B cell (primary cell): ENCODE results near the gene CEP41. TPM values are rescaled to one million over a fixed set of nuclear protein-coding genes. Genes with fewer than 3 reads are reported as not detected.

Source experiments
- ATAC-seq: fragments of 200-7000 bp; cut with Tn5 transposase; one replicate; pipeline ENCODE4 v1.10.0; 2021; ENCODE audit warnings: low read depth, mild to moderate bottlenecking, moderate number of reproducible peaks, moderate library complexity
- CTCF ChIA-PET: fragments of 350-600 bp; sonication (Branson Sonifier 250); formaldehyde crosslinking; loops from one replicate; lab custom pipeline; 2021; ENCODE audit warnings: antibody characterized with exemption, inconsistent platforms; lab: Charles Lee
- POLR2A ChIA-PET: fragments of 350-600 bp; sonication (Branson Sonifier 250); formaldehyde crosslinking; loops from one replicate; lab custom pipeline; 2021; ENCODE audit warnings: antibody characterized with exemption; lab: Charles Lee
- DNase-seq: peaks from one replicate; pipeline ENCODE4 v3.0.0; 2013
- H2AFZ ChIP-seq: 2 replicates; pipeline ENCODE4 v1.6.1; 2012; ENCODE audit warnings: mild to moderate bottlenecking, low read depth, low read length; ENCODE audit not compliant: insufficient read depth, poor library complexity, severe bottlenecking
- H3K27ac ChIP-seq, 2 donors: 1 replicate in 1 of 2; 2 replicates in 1 of 2; pipeline ENCODE4 v1.5.1; 2012 to 2013; ENCODE audit warnings: low read length in 2 of 2, mild to moderate bottlenecking in 2 of 2, moderate library complexity in 1 of 2
- H3K27me3 ChIP-seq, 4 experiments: fragments of 200-600 bp in 1 of 4; sonication (generic) in 1 of 4; replicated peaks in 1 of 4; 1 replicate in 2 of 4; 2 replicates in 2 of 4; pipeline versions ENCODE4 v1.6.1 to v1.7.0; 2013 to 2016; ENCODE audit warnings: low read length in 3 of 4, mild to moderate bottlenecking in 2 of 4, mixed read lengths in 1 of 4, moderate library complexity in 1 of 4; ENCODE audit not compliant: insufficient read depth in 4 of 4, control insufficient read depth in 3 of 4; ENCODE audit errors: control extremely low read depth in 1 of 4
- H3K36me3 ChIP-seq, 2 experiments: replicated peaks in 1 of 2; 1 replicate in 1 of 2; 2 replicates in 1 of 2; pipeline versions ENCODE4 v1.6.1 to v1.7.1; 2013; ENCODE audit warnings: low read length in 1 of 2; ENCODE audit not compliant: insufficient read depth in 2 of 2, control insufficient read depth in 1 of 2; ENCODE audit errors: control extremely low read depth in 1 of 2, extremely low read depth in 1 of 2
- H3K4me1 ChIP-seq, 2 donors: fragments of 200-600 bp in 1 of 2; sonication (generic) in 1 of 2; 1 replicate in 1 of 2; 2 replicates in 1 of 2; pipeline versions ENCODE4 v1.5.1 to v1.6.1; 2013 to 2017; ENCODE audit warnings: low read length in 2 of 2; ENCODE audit not compliant: control insufficient read depth in 2 of 2, insufficient read depth in 2 of 2
- H3K4me2 ChIP-seq: replicated peaks from 2 replicates; pipeline ENCODE3; 2012; ENCODE audit warnings: mild to moderate bottlenecking, low read depth, low read length; ENCODE audit not compliant: poor library complexity, severe bottlenecking
- H3K4me3 ChIP-seq, 5 experiments: fragments of 200-600 bp in 1 of 5; sonication (generic) in 1 of 5; 1 replicate in 3 of 5; 2 replicates in 2 of 5; pipeline versions ENCODE4 v1.5.1 to v1.7.0; 2011 to 2016; ENCODE audit warnings: low read length in 4 of 5, mild to moderate bottlenecking in 4 of 5, low read depth in 2 of 5, control low read depth in 1 of 5, moderate library complexity in 1 of 5; ENCODE audit not compliant: insufficient read depth in 1 of 5; ENCODE audit errors: control extremely low read depth in 1 of 5, extremely low read depth in 1 of 5
- H3K79me2 ChIP-seq: fragments of 200-600 bp; sonication (generic); one replicate; pipeline ENCODE4 v1.6.0; 2016; ENCODE audit warnings: low read length; ENCODE audit not compliant: control insufficient read depth, insufficient read depth
- H3K9ac ChIP-seq: fragments of 200-600 bp; sonication (generic); 2 replicates; pipeline ENCODE4 v1.6.1; 2017; ENCODE audit warnings: mild to moderate bottlenecking, low read length, moderate library complexity
- H3K9me3 ChIP-seq, 3 donors: one replicate each; pipeline versions ENCODE4 v1.6.1 to v1.7.1; 2013; ENCODE audit warnings: low read length in 2 of 3; ENCODE audit not compliant: control insufficient read depth in 2 of 3, insufficient read depth in 1 of 3; ENCODE audit errors: control extremely low read depth in 1 of 3
- H4K20me1 ChIP-seq: 2 replicates; pipeline ENCODE4 v1.6.0; 2012; ENCODE audit warnings: mild to moderate bottlenecking, low read length; ENCODE audit not compliant: insufficient read depth, control insufficient read depth, poor library complexity, severe bottlenecking
- H3K27ac Mint-ChIP-seq: one replicate; pipeline ENCODE4 v1.8.0; 2021; ENCODE audit warnings: mixed read lengths
- H3K27me3 Mint-ChIP-seq: one replicate; pipeline ENCODE4 v1.8.0; 2021; ENCODE audit warnings: mixed read lengths
- H3K4me1 Mint-ChIP-seq: one replicate; pipeline ENCODE4 v1.8.0; 2021; ENCODE audit warnings: mixed read lengths
- H3K4me3 Mint-ChIP-seq: one replicate; pipeline ENCODE4 v1.8.0; 2021; ENCODE audit warnings: mixed read lengths
- H3K9me3 Mint-ChIP-seq: one replicate; pipeline ENCODE4 v1.8.0; 2022; ENCODE audit warnings: mixed read lengths; ENCODE audit not compliant: insufficient read depth
- CTCF ChIP-seq: fragments of 200-600 bp; IDR thresholded peaks from one replicate; pipeline ENCODE4 v1.8.0; 2022; ENCODE audit warnings: antibody characterized with exemption, mild to moderate bottlenecking
- EZH2 ChIP-seq: IDR thresholded peaks from 2 replicates; pipeline ENCODE4 v1.6.1; 2012; ENCODE audit warnings: borderline replicate concordance, low read depth, mild to moderate bottlenecking, moderate library complexity, low read length; ENCODE audit not compliant: insufficient read depth, poor library complexity, severe bottlenecking
- WGBS: methylation state at CpG from one replicate; pipeline ENCODE4 v1.1.5; 2013; ENCODE audit warnings: missing lambda C conversion rate; ENCODE audit not compliant: insufficient coverage; 5-methylcytosine and 5-hydroxymethylcytosine counted together
- intact Hi-C: fragments of 100-400 bp; cut with micrococcal nuclease; formaldehyde crosslinking; loops from one replicate; pipeline ENCODE4 v1.10.0; 2022
- polyA plus RNA-seq: library from polyadenylated mRNA; depleted of rRNA; stranded (reverse); fragments of >200 nt; gene quantifications from 2 replicates; pipeline ENCODE4 v1.2.3, GENCODE V29; 2012
- total RNA-seq, 2 donors: library from RNA; stranded (reverse); fragments of 120-200 nt in 1 of 2; gene quantifications; 1 replicate in 1 of 2; 2 replicates in 1 of 2; pipeline versions ENCODE4 v1.2.3 to v1.2.4, GENCODE V29; 2013 to 2022

Gene CEP41
- total and polyA plus RNA-seq, 2 donors (not counting 1 experiment from before 2014, with no cell fraction given): 3.4 to 5.9 TPM

GRCh38 chr7:130393101-130393561 is 47.7 kb downstream of the CEP41 start:
- ATAC-seq (no peak), DNase-seq (no peak)
- no peak overlapping the region for H3K4me2 ChIP-seq
- H4K20me1 ChIP-seq: no peaks in the 10 kb centered on the region
- no peaks in the 10 kb centered on the region for H3K79me2 ChIP-seq
- no peaks in the 10 kb centered on the region for H3K36me3 ChIP-seq
- H3K27me3 Mint-ChIP-seq: no peaks in the 10 kb centered on the region
- 100% methylated on average over 2 of the region's 5 CpGs for WGBS
- no peaks in the 10 kb centered on the region for H3K27me3 ChIP-seq
- H3K27ac ChIP-seq: no peak overlapping the region
- H2AFZ ChIP-seq: no peak overlapping the region
- CTCF ChIA-PET: interaction anchor here (0.6 kb wide), 1 partner anchor 1154 kb away, joined by 3 read pairs; no protein-coding TSS in a partner anchor
- peaks cover 7% of the 10 kb centered on the region for H3K4me1 Mint-ChIP-seq
- intact Hi-C loops: no loop called here
- H3K4me1 ChIP-seq: peaks cover 0 to 9% of the 10 kb centered on the region in 2 donors
- TF ChIP-seq CTCF (no peak), EZH2 (no peak)
- no peak overlapping the region for H3K27ac Mint-ChIP-seq
- H3K9ac ChIP-seq: no peak overlapping the region
- H3K4me3 ChIP-seq: no peak overlapping the region
- POLR2A ChIA-PET: no interaction called here
- no peaks in the 10 kb centered on the region for H3K9me3 Mint-ChIP-seq
- no peak overlapping the region for H3K4me3 Mint-ChIP-seq
- H3K9me3 ChIP-seq: no peaks in the 10 kb centered on the region

- POLR2A ChIA-PET: interaction anchor here (0.6 kb wide), 1 partner anchor 23 kb away, joined by 3 read pairs; no protein-coding TSS in a partner anchor
- intact Hi-C loops: no loop called here
- whole genome bisulfite sequencing: no CpG with 5 or more reads among the region's 1 CpG
Observed at GRCh38 chr7:130390486-130390885, 50.3 kb downstream of the CEP41 start.

More at GRCh38 chr7:130390486-130390885, 50.3 kb downstream of the CEP41 start:
- no peak for ATAC-seq
- Mint-ChIP-seq H3K4me3 (no peak overlapping the region), H3K4me1 (peaks cover 7% of the 10 kb centered on the region), H3K27ac (no peak overlapping the region), H3K9me3 (no peaks in the 10 kb centered on the region), H3K27me3 (no peaks in the 10 kb centered on the region)
- Histone ChIP-seq H3K79me2 (no peaks in the 10 kb centered on the region), H3K9ac (no peak overlapping the region), H3K27me3 (no peaks in the 10 kb centered on the region), H3K4me3 (no peak overlapping the region), H3K4me2 (no peak overlapping the region), H4K20me1 (no peaks in the 10 kb centered on the region), H3K36me3 (no peaks in the 10 kb centered on the region), H3K4me1 (peaks cover 0 to 9% of the 10 kb centered on the region in 2 donors), H3K27ac (no peak overlapping the region), H3K9me3 (peaks cover 0 to 4% (median 0%) of the 10 kb centered on the region in 3 donors), H2AFZ (no peak overlapping the region)
- TF ChIP-seq EZH2 (no peak), CTCF (no peak)
- CTCF ChIA-PET: no interaction called here
- no peak for DNase-seq
